Body of pancreas (tissue), 4 donors: ENCODE data around the gene STARD9. TPM values are rescaled to one million over a fixed set of nuclear protein-coding genes. Genes with fewer than 3 reads are reported as not detected.
A peak's percentile ranks its signal among the peaks of the same experiment; 100 is the strongest.

Experiments used
- ATAC-seq: fragments of 150-250 bp; one replicate; pipeline ENCODE4 v1.9.1; 2016
- DNase-seq, 4 donors: peaks; one replicate each; pipeline ENCODE4 v3.0.0-alpha.2; 2019
- H3K27ac ChIP-seq, 4 donors: fragments of 200-600 bp; sonication (generic); 1 replicate in 3 of 4; 2 replicates in 1 of 4; pipeline versions ENCODE4 v1.5.1 to v1.6.1; 2016 to 2019; ENCODE audit warnings: mild to moderate bottlenecking in 1 of 4, mixed read lengths in 1 of 4, moderate library complexity in 1 of 4
- H3K27me3 ChIP-seq, 2 donors: fragments of 200-600 bp; sonication (generic); one replicate each; pipeline ENCODE4 v1.6.0; 2016; ENCODE audit warnings: mild to moderate bottlenecking in 1 of 2
- H3K36me3 ChIP-seq, 2 donors: fragments of 200-600 bp; sonication (generic); replicated peaks in 1 of 2; 2 replicates each; pipeline ENCODE4 v1.5.1; 2016; ENCODE audit warnings: low read depth in 2 of 2; ENCODE audit not compliant: insufficient read depth in 1 of 2
- H3K4me1 ChIP-seq: fragments of 200-600 bp; sonication (generic); one replicate; pipeline ENCODE4 v1.6.0; 2016
- H3K4me3 ChIP-seq, 2 donors: fragments of 200-600 bp; sonication (generic); 1 replicate in 1 of 2; 2 replicates in 1 of 2; pipeline ENCODE4 v1.5.1; 2016 to 2019
- H3K9me3 ChIP-seq, 3 donors: fragments of 200-600 bp; sonication (generic); 1 replicate in 2 of 3; 2 replicates in 1 of 3; pipeline ENCODE4 v1.5.1; 2016
- POLR2A ChIP-seq, 3 donors: fragments of 450-650 bp; IDR thresholded peaks; one replicate each; pipeline ENCODE4 v1.6.1; 2016; ENCODE audit warnings: antibody characterized with exemption in 3 of 3, mild to moderate bottlenecking in 2 of 3
- WGBS, 2 donors: methylation state at CpG; one replicate each; pipeline ENCODE4 v1.1.5; 2017; 5-methylcytosine and 5-hydroxymethylcytosine counted together
- intact Hi-C: fragments of 100-400 bp; cut with DNase I; formaldehyde crosslinking; loops from one replicate; pipeline ENCODE4 v1.15.1; 2023
- total RNA-seq, 2 donors: library from RNA; depleted of rRNA; stranded (reverse); fragments of >200 nt; gene quantifications; one replicate each; pipeline ENCODE4 v1.1.0, GENCODE V29; 2016
- TF ChIP-seq, protein P1 (sequence below), 7 experiments: fragments of 450-650 bp in 4 of 7; fragments of 200-600 bp in 3 of 7; sonication (generic) in 3 of 7; IDR thresholded peaks; one replicate each; pipeline ENCODE4 v1.5.1; 2016 to 2019; ENCODE audit warnings: antibody characterized with exemption in 7 of 7

STARD9 gene
- total RNA-seq, 2 donors from 2014 or later, result 1.3 to 4.7 TPM

DNA sequence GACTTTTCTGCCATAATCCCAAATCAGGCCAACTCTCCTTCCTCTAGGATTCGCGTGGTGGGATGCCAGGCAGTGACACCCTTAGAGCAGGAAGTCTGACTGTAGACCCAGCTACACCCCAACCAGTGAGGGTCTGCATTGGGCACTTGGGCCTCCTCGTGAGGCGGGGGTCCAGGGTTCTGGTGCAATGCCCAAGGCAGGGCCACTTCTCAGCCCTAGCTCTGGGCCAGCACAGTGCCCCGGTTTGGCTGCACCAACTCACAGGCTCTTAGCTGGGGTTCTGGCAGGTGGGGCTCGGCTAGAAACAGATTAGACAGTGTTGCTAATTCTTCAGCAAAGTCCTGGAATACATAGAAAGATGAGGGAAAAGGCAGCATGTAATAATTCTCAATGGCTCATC is 148.9 kb downstream of the STARD9 start:
- WGBS, 2 donors, result 78 to 85% methylated on average over 4 to 6 of the region's 6 CpGs
- DNase-seq (no peak), ATAC-seq (no peak)
- Histone ChIP-seq H3K36me3 (peaks cover 0 to 24% of the 10 kb centered on the region in 2 donors), H3K4me3 (no peak overlapping the region), H3K9me3 (no peaks in the 10 kb centered on the region), H3K27me3 (no peaks in the 10 kb centered on the region), H3K4me1 (no peaks in the 10 kb centered on the region), H3K27ac (no peak overlapping the region)
- TF ChIP-seq POLR2A (IDR thresholded peaks at IDR 0.05), result no peak
- TF ChIP-seq, protein P1, sequence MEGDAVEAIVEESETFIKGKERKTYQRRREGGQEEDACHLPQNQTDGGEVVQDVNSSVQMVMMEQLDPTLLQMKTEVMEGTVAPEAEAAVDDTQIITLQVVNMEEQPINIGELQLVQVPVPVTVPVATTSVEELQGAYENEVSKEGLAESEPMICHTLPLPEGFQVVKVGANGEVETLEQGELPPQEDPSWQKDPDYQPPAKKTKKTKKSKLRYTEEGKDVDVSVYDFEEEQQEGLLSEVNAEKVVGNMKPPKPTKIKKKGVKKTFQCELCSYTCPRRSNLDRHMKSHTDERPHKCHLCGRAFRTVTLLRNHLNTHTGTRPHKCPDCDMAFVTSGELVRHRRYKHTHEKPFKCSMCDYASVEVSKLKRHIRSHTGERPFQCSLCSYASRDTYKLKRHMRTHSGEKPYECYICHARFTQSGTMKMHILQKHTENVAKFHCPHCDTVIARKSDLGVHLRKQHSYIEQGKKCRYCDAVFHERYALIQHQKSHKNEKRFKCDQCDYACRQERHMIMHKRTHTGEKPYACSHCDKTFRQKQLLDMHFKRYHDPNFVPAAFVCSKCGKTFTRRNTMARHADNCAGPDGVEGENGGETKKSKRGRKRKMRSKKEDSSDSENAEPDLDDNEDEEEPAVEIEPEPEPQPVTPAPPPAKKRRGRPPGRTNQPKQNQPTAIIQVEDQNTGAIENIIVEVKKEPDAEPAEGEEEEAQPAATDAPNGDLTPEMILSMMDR (IDR thresholded peaks at IDR 0.05), result no peak
- intact Hi-C loops, result no loop called here

- 90 to 94% methylated on average over 12 of the region's 12 CpGs for WGBS, 2 donors
- no peaks in the 10 kb centered on the region for H3K9me3 ChIP-seq
- no peaks in the 10 kb centered on the region for H3K27me3 ChIP-seq
- ATAC-seq (no peak), DNase-seq (no peak)
- peaks cover 0 to 32% of the 10 kb centered on the region in 2 donors for H3K36me3 ChIP-seq
- intact Hi-C loops, result no loop called here
- H3K27ac ChIP-seq, result no peak overlapping the region
- TF ChIP-seq POLR2A (IDR thresholded peaks at IDR 0.05), result no peak
- TF ChIP-seq, protein P1 (IDR thresholded peaks at IDR 0.05), result no peak
- H3K4me3 ChIP-seq, result no peak overlapping the region
- H3K4me1 ChIP-seq, result no peaks in the 10 kb centered on the region
Measured at GRCh38 chr15:42725331-42725903, 150.0 kb downstream of the STARD9 start.

DNA sequence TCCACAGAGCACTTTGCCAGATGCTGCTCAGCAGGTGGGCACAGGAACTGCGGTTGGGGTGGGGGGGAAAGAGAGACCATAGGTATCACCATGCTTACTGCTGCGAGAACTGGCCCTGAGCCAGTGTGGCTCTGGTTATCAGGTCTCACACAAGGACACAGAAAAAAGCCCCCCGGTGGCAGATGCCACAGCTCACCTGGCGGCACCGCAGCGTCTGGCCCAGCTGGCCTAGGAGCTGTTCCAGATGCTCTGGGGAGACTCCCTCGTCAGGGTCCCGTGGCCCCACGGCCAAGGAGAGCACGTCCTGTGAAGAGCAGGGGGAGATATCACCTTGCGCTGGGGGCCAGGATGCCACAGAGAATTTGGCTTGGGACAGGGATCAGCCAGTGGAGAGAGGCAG is 150.7 kb downstream of the STARD9 start:
- peaks cover 0 to 37% of the 10 kb centered on the region in 2 donors for H3K36me3 ChIP-seq
- intact Hi-C loops, result no loop called here
- no peak overlapping the region for H3K4me3 ChIP-seq
- H3K27me3 ChIP-seq, result no peaks in the 10 kb centered on the region
- no peaks in the 10 kb centered on the region for H3K4me1 ChIP-seq
- H3K27ac ChIP-seq, result no peak overlapping the region
- H3K9me3 ChIP-seq, result no peaks in the 10 kb centered on the region
- TF ChIP-seq POLR2A (IDR thresholded peaks at IDR 0.05), result no peak
- TF ChIP-seq, protein P1 (IDR thresholded peaks at IDR 0.05), result no peak
- DNase-seq (no peak), ATAC-seq (no peak)
- 75 to 82% methylated on average over 10 to 11 of the region's 11 CpGs for WGBS, 2 donors

GRCh38 chr15:42727750-42728381 is 152.5 kb downstream of the STARD9 start:
- no peaks in the 10 kb centered on the region for H3K9me3 ChIP-seq
- no peaks in the 10 kb centered on the region for H3K4me1 ChIP-seq
- peaks cover 13 to 46% of the 10 kb centered on the region in 2 donors for H3K36me3 ChIP-seq
- intact Hi-C loops, result no loop called here
- TF ChIP-seq POLR2A (IDR thresholded peaks at IDR 0.05), result no peak
- TF ChIP-seq, protein P1 (IDR thresholded peaks at IDR 0.05), result no peak
- 91% methylated on average over 8 to 13 of the region's 13 CpGs for WGBS, 2 donors
- H3K27me3 ChIP-seq, result no peaks in the 10 kb centered on the region
- ATAC-seq, result peak; percentile 25
- H3K4me3 ChIP-seq, result no peak overlapping the region
- H3K27ac ChIP-seq, result no peak overlapping the region
- no peak for DNase-seq

DNA sequence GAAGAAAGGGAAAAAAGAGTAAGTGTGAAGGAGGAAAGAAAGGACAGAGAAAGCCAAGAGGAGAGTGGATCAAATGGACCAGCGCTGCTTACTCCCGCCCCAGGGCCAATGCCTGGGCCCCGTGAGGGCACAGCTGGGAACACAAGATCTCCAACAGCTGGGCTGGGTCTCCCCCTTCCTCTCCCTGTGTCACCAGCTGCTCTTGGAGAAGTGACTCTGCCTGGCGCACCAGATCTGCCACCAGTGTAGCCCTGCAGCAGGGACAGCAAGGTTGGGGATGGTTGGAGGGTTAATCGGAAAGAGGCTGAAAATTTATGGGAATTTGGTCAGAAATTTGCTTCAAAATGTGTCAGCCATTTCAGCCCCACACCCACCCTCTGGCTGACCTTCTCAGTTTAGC is 153.2 kb downstream of the STARD9 start:
- Histone ChIP-seq H3K27ac (no peak overlapping the region), H3K4me3 (no peak overlapping the region), H3K9me3 (no peaks in the 10 kb centered on the region), H3K4me1 (no peaks in the 10 kb centered on the region), H3K36me3 (peaks cover 13 to 46% of the 10 kb centered on the region in 2 donors), H3K27me3 (no peaks in the 10 kb centered on the region)
- no peak for TF ChIP-seq POLR2A (IDR thresholded peaks at IDR 0.05)
- TF ChIP-seq, protein P1 (IDR thresholded peaks at IDR 0.05), result no peak
- intact Hi-C loops, result no loop called here
- WGBS, 2 donors, result 96 to 98% methylated on average over 5 of the region's 5 CpGs
- no peak for ATAC-seq
- no peak for DNase-seq
